ENCODE results near the gene FBXW4. TPM values are rescaled to one million over a fixed set of nuclear protein-coding genes. Genes with fewer than 3 reads are reported as not detected.
A peak's percentile ranks its signal among the peaks of the same experiment; 100 is the strongest.

Gene FBXW4
- total and polyA plus RNA-seq, 2 of the 8 experiments (the other 6 are each of a cell fraction or from before 2014, with no cell fraction given), result 29.0 to 32.8 TPM

DNA sequence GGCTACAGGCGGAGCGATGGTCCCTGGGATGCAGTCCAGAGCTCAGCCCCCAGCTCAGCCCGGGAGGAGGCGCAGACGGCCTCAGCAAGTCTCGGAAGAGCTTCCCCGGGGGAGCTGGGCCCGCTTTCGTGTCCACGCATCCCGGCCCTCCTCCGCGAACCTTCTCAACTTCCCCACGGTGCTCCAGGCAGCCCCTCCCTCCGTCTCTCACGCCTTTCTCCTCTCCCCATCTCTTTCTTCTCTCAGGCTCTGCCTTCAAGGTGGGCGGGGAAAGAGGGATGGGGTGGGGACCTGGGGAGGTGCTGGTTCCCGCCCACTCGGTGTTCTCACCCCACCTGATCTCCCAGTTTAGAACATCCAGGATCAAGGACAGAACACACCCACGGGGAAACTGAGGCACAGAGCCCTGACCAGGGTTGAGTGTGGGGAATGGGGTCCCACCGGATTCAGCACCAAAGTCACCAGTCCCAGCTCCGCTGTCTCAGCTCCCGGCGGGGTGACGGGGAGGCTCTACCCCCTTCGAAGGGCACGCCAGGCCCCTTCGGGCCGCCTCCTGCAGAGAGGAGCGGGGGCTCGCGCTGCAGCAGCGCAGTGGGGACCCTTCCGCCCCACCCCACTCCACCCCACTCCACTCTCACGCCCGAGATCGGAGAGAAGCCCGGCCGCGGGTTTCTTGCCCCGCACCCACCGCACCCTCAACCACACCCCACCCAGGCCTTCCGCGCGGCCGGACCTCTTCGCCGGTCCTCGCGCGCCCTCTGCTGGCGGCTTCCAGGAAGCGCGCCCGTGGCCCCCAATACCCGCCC is 125.1 kb downstream of the FBXW4 start:
- peak overlapping the region; percentile 71 to 98 for H3K4me2 ChIP-seq (ENCODE audit: insufficient read depth in 1 of 2, low read depth in 2 of 2, low read length in 2 of 2)
- H3K56ac ChIP-seq (replicated peaks; ENCODE audit: insufficient read length, low read depth, low read length), result peak overlapping the region; percentile 22
- H3K79me2 ChIP-seq (ENCODE audit: control insufficient read depth in 1 of 2, insufficient read depth in 2 of 2, low read length in 2 of 2), result no peaks in the 10 kb centered on the region
- no peaks in the 10 kb centered on the region for H3K79me1 ChIP-seq (ENCODE audit: low read depth, low read length)
- H3K4ac ChIP-seq (replicated peaks; ENCODE audit: insufficient read length, low read depth, low read length), result no peak overlapping the region
- FAIRE-seq, result no peak
- H3K23me2 ChIP-seq (ENCODE audit: low read depth, low read length), result peaks cover 14% of the 10 kb centered on the region
- H2BK12ac ChIP-seq (ENCODE audit: low read depth, low read length), result peak overlapping the region; percentile 27; the same call in 1 of the 2 replicates
- H3K36me3 ChIP-seq (ENCODE audit: control insufficient read depth in 2 of 4, insufficient read depth in 4 of 4, low read length in 3 of 4), result no peaks in the 10 kb centered on the region
- peak overlapping the region; percentile 55; the same call in 1 of the 2 replicates for H2AFZ ChIP-seq (ENCODE audit: low read length)
- 8% methylated on average over 19 of the region's 56 CpGs; no CpG with 5 or more reads in 1 of the 2 experiments for WGBS, 2 experiments (ENCODE audit: extremely low coverage in 1 of 2, insufficient coverage in 1 of 2, insufficient read length in 1 of 2, insufficient replicate concordance in 2 of 2, low coverage in 1 of 2, low lambda C conversion rate in 2 of 2, missing lambda C conversion rate in 1 of 2)
- peak in 1 of 2 experiments; percentile 95 for DNase-seq (ENCODE audit: low read depth in 1 of 2, low spot score in 2 of 2)
- H4K5ac ChIP-seq (ENCODE audit: insufficient read length, low read depth, low read length), result no peak overlapping the region
- peaks cover 7 to 73% (median 57%) of the 10 kb centered on the region in 4 experiments for H3K27me3 ChIP-seq (replicated peaks in 1 of 4; ENCODE audit: control insufficient read depth in 3 of 4, extremely low read depth in 1 of 4, insufficient read depth in 3 of 4, low read length in 3 of 4)
- H3K18ac ChIP-seq (ENCODE audit: extremely low read depth, low read length), result 0 out of 2 replicates have a peak overlapping the region, but pooled peaks have one; percentile 71
- H2BK15ac ChIP-seq (ENCODE audit: low read length), result peak overlapping the region; percentile 5; the same call in 1 of the 2 replicates
- peaks cover 0 to 20% (median 10%) of the 10 kb centered on the region in 4 experiments; a peak in 5 of 7 replicates for H3K4me1 ChIP-seq (replicated peaks in 1 of 4; ENCODE audit: control insufficient read depth in 3 of 4, insufficient read depth in 4 of 4, low read length in 3 of 4)
- H2BK20ac ChIP-seq (ENCODE audit: low read length), result no peak overlapping the region
- H4K8ac ChIP-seq (ENCODE audit: extremely low read depth, insufficient read depth, low read length), result no peak overlapping the region
- ChIA-PET CTCF (ENCODE audit: partially characterized antibody) (interaction anchor here (0.5 to 5.9 kb wide), 54 partner anchors 11 to 519 kb away, joined by 3 to 65 read pairs (median 4); partner anchors contain the start of genes DPCD, NPM3 and POLL), POLR2A (ENCODE audit: partially characterized antibody) (interaction anchor here (0.7 to 3.6 kb wide), 7 partner anchors 8 to 356 kb away, joined by 3 to 12 read pairs (median 7); partner anchors contain the start of genes DPCD and POLL)
- H2AK5ac ChIP-seq (ENCODE audit: low read depth, low read length), result no peak overlapping the region
- peaks cover 0 to 6% of the 10 kb centered on the region in 2 experiments for H4K20me1 ChIP-seq (replicated peaks in 1 of 2; ENCODE audit: control insufficient read depth in 1 of 2, insufficient read depth in 2 of 2, low read length in 2 of 2)
- no peaks in the 10 kb centered on the region for H3K9me3 ChIP-seq (ENCODE audit: insufficient read depth in 2 of 2, low read depth in 1 of 2, low read length in 1 of 2)
- 0 out of 7 replicates have a peak overlapping the region, but pooled peaks of 2 of the 4 experiments have one; percentile 29 to 33 for H3K9ac ChIP-seq (replicated peaks in 1 of 4; ENCODE audit: extremely low read depth in 1 of 4, low read depth in 3 of 4, low read length in 3 of 4)
- peak overlapping the region; percentile 75; the same call in 1 of the 2 replicates for H2BK5ac ChIP-seq (ENCODE audit: low read depth, low read length)
- H3K4me3 ChIP-seq (ENCODE audit: extremely low read depth in 1 of 4, insufficient read depth in 2 of 4, low read depth in 3 of 4, low read length in 4 of 4), result peak overlapping the region; percentile 34 to 72 (median 66)
- no peak overlapping the region for H3K23ac ChIP-seq (ENCODE audit: insufficient read length)
- no peak overlapping the region for H2BK120ac ChIP-seq (replicated peaks; ENCODE audit: low read depth, low read length)
- no peak overlapping the region for H3K27ac ChIP-seq (ENCODE audit: low read depth, low read length)
- H3K14ac ChIP-seq (ENCODE audit: insufficient read length), result no peak overlapping the region
- H4K91ac ChIP-seq (replicated peaks; ENCODE audit: insufficient read length, low read length), result peak overlapping the region; percentile 58
- TF ChIP-seq, protein P1, sequence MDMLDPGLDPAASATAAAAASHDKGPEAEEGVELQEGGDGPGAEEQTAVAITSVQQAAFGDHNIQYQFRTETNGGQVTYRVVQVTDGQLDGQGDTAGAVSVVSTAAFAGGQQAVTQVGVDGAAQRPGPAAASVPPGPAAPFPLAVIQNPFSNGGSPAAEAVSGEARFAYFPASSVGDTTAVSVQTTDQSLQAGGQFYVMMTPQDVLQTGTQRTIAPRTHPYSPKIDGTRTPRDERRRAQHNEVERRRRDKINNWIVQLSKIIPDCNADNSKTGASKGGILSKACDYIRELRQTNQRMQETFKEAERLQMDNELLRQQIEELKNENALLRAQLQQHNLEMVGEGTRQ (IDR thresholded peaks at IDR 0.05; ENCODE audit: low read length), result no peak
- no peak for TF ChIP-seq SAP30 (IDR thresholded peaks at IDR 0.05; ENCODE audit: insufficient read depth, insufficient replicate concordance, low read length)
- TF ChIP-seq POU5F1 (IDR thresholded peaks at IDR 0.05; ENCODE audit: low read depth, low read length), result no peak
- TF ChIP-seq KDM4A (IDR thresholded peaks at IDR 0.05; ENCODE audit: low read depth, low read length, severe bottlenecking), result peak; percentile 94
- no peak for TF ChIP-seq RBBP5 (IDR thresholded peaks at IDR 0.05; ENCODE audit: borderline replicate concordance, low read depth, low read length)
- TF ChIP-seq CREB1 (IDR thresholded peaks at IDR 0.05), result no peak
- TF ChIP-seq ASH2L (IDR thresholded peaks at IDR 0.05; ENCODE audit: low read length), result peak; percentile 18
- no peak for TF ChIP-seq TAF7 (optimal IDR thresholded peaks at IDR 0.05; ENCODE audit: borderline replicate concordance, low read depth, low read length)
- TF ChIP-seq SIN3A (conservative IDR thresholded peaks at IDR 0.05 in 1 of 2, IDR thresholded peaks at IDR 0.05 in 1 of 2; ENCODE audit: low read depth in 1 of 2, low read length in 2 of 2), result 0 out of 4 replicates have a peak, but pooled peaks of 1 of the 2 experiments have one; percentile 31

All from H1 (cell line).